Liver (tissue), 9 donors: Measurements from ENCODE around the gene CD160. TPM values are rescaled to one million over a fixed set of nuclear protein-coding genes. Genes with fewer than 3 reads are reported as not detected.

Source experiments
- DNase-seq: peaks from one replicate; pipeline ENCODE4 v3.0.0-alpha.2; 2017; ENCODE audit warnings: low spot score
- H3K27ac ChIP-seq, 2 donors: one replicate each; pipeline ENCODE4 v1.7.0; 2013; ENCODE audit warnings: inconsistent platforms in 2 of 2, low read length in 2 of 2, control low read depth in 1 of 2, low read depth in 1 of 2, mild to moderate bottlenecking in 1 of 2
- H3K27me3 ChIP-seq, 4 donors: one replicate each; pipeline versions ENCODE4 v1.6.1 to v1.7.0; 2013; ENCODE audit warnings: low read length in 3 of 4, inconsistent platforms in 1 of 4, mild to moderate bottlenecking in 1 of 4, moderate library complexity in 1 of 4; ENCODE audit not compliant: control insufficient read depth in 4 of 4, insufficient read depth in 4 of 4
- H3K36me3 ChIP-seq, 4 donors: one replicate each; pipeline versions ENCODE4 v1.6.1 to v1.7.0; 2013; ENCODE audit warnings: low read length in 3 of 4, mild to moderate bottlenecking in 3 of 4, low read depth in 1 of 4, moderate library complexity in 1 of 4; ENCODE audit not compliant: control insufficient read depth in 4 of 4, insufficient read depth in 3 of 4
- H3K4me1 ChIP-seq, 4 donors: one replicate each; pipeline versions ENCODE4 v1.6.1 to v1.7.0; 2013; ENCODE audit warnings: low read length in 3 of 4, mild to moderate bottlenecking in 3 of 4, moderate library complexity in 1 of 4; ENCODE audit not compliant: control insufficient read depth in 4 of 4, insufficient read depth in 4 of 4
- H3K4me3 ChIP-seq, 3 donors: one replicate each; pipeline versions ENCODE4 v1.6.1 to v1.7.0; 2013; ENCODE audit warnings: low read length in 3 of 3, control low read depth in 1 of 3, low read depth in 1 of 3, mild to moderate bottlenecking in 1 of 3
- H3K9ac ChIP-seq, 2 donors: one replicate each; pipeline ENCODE4 v1.7.0; 2013; ENCODE audit warnings: low read length in 2 of 2, mild to moderate bottlenecking in 2 of 2, moderate library complexity in 2 of 2, control low read depth in 1 of 2, low read depth in 1 of 2
- H3K9me3 ChIP-seq, 4 donors: one replicate each; pipeline versions ENCODE4 v1.6.1 to v1.7.0; 2013; ENCODE audit warnings: low read length in 3 of 4; ENCODE audit not compliant: control insufficient read depth in 4 of 4
- EGR1 ChIP-seq, 2 donors: IDR thresholded peaks; 2 replicates each; pipeline ENCODE4 v1.6.1; 2016 to 2018; ENCODE audit warnings: antibody characterized with exemption in 2 of 2, low read depth in 2 of 2
- FOXA1 ChIP-seq: IDR thresholded peaks from 2 replicates; pipeline ENCODE4 v1.6.1; 2016; ENCODE audit warnings: antibody characterized with exemption
- FOXA2 ChIP-seq: IDR thresholded peaks from 2 replicates; pipeline ENCODE4 v1.6.1; 2016; ENCODE audit warnings: antibody characterized with exemption
- GABPA ChIP-seq, 2 donors: IDR thresholded peaks in 1 of 2; conservative IDR thresholded peaks in 1 of 2; 2 replicates each; pipeline ENCODE4 v1.6.1; 2016; ENCODE audit warnings: antibody characterized with exemption in 2 of 2, mild to moderate bottlenecking in 1 of 2, moderate library complexity in 1 of 2
- HNF4A ChIP-seq, 2 donors: conservative IDR thresholded peaks; 2 replicates each; pipeline ENCODE4 v1.6.1; 2016; ENCODE audit warnings: antibody characterized with exemption in 2 of 2, mild to moderate bottlenecking in 2 of 2
- JUND ChIP-seq, 2 donors: IDR thresholded peaks; 2 replicates each; pipeline ENCODE4 v1.6.1; 2016; ENCODE audit warnings: antibody characterized with exemption in 2 of 2
- RAD21 ChIP-seq, 2 donors: IDR thresholded peaks; 2 replicates each; pipeline ENCODE4 v1.6.1; 2016; ENCODE audit warnings: antibody characterized with exemption in 2 of 2, mild to moderate bottlenecking in 2 of 2
- SP1 ChIP-seq: IDR thresholded peaks from 2 replicates; pipeline ENCODE4 v1.6.1; 2018; ENCODE audit warnings: antibody characterized with exemption, mild to moderate bottlenecking
- WGBS: extraction: QIAGEN DNeasy Blood & Tissue Kit; methylation state at CpG from one replicate; pipeline ENCODE4 v1.1.7; 2013; 5-methylcytosine and 5-hydroxymethylcytosine counted together
- polyA plus RNA-seq, 2 donors: library from polyadenylated mRNA; stranded (reverse) in 1 of 2; unstranded in 1 of 2; fragments of 200-250 nt in 1 of 2; fragments of >200 nt in 1 of 2; fragmentation: Nextera tagmentation in 1 of 2; extraction: Ambion mirVana in 1 of 2; gene quantifications; one replicate each; pipeline versions ENCODE4 v1.2.1 to v1.2.3, GENCODE V29; 2013 to 2015
- total RNA-seq, 2 donors: library from RNA; depleted of rRNA; stranded (reverse); fragments of >200 nt; gene quantifications; one replicate each; pipeline ENCODE4 v1.2.3, GENCODE V29; 2014
- TF ChIP-seq, protein P1 (sequence below): IDR thresholded peaks from 2 replicates; pipeline ENCODE4 v1.6.1; 2016; ENCODE audit warnings: antibody characterized with exemption
- TF ChIP-seq, protein P2 (sequence below): IDR thresholded peaks from 2 replicates; pipeline ENCODE4 v1.6.1; 2016; ENCODE audit warnings: antibody characterized with exemption
- TF ChIP-seq, protein P3 (sequence below): IDR thresholded peaks from 2 replicates; pipeline ENCODE4 v1.6.1; 2016; ENCODE audit warnings: antibody characterized with exemption
- TF ChIP-seq, protein P4 (sequence below): fragments of 150-350 bp; IDR thresholded peaks from 2 replicates; pipeline ENCODE4 v1.5.1; 2017; ENCODE audit warnings: improper control_type of control experiment, low read depth, low read length; ENCODE audit not compliant: missing input control
- donor health status: healthy.
- donor health status: healthy.
- donor health status: healthy.
- donor health status: healthy.
- donor health status: healthy.

Gene CD160
- total and polyA plus RNA-seq, 4 donors: 0.54 to 1.4 (median 1.1) TPM

DNA sequence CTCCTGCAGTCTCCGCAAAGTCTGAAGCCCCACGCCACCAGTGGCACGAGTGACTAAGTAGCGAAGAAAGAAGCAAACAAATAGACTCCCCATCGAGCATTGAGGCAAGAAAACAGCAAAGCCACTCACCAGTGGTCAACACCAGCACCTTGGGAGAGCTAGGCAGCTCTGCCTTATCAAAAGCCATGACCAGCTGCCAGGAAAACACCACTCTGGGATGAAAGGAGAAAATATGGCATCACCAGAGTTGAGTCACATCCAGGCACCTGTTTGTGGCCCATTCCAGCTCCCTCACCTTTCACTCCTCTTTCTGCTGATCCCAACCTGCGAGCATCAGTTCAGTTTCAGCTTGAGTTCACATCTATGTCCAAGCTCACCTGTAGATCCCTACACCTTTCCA is 29.4 kb upstream of the CD160 start:
- Histone ChIP-seq H3K27ac (no peak overlapping the region), H3K4me3 (no peak overlapping the region), H3K9me3 (no peaks in the 10 kb centered on the region), H3K36me3 (peaks cover 2 to 8% (median 3%) of the 10 kb centered on the region in 4 donors), H3K9ac (peak overlapping the region in 1 of 2 donors; percentile 33), H3K4me1 (peaks cover 8 to 24% (median 17%) of the 10 kb centered on the region in 4 donors), H3K27me3 (no peaks in the 10 kb centered on the region)
- TF ChIP-seq GABPA (IDR thresholded peaks at IDR 0.05 in 1 of 2, conservative IDR thresholded peaks at IDR 0.05 in 1 of 2) (no peak), FOXA2 (no peak), RAD21 (IDR thresholded peaks at IDR 0.05) (no peak), FOXA1 (no peak), EGR1 (IDR thresholded peaks at IDR 0.05; ENCODE audit: low read depth in 2 of 2) (no peak)
- TF ChIP-seq, protein P1, sequence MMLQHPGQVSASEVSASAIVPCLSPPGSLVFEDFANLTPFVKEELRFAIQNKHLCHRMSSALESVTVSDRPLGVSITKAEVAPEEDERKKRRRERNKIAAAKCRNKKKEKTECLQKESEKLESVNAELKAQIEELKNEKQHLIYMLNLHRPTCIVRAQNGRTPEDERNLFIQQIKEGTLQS: no peak
- TF ChIP-seq, protein P2, sequence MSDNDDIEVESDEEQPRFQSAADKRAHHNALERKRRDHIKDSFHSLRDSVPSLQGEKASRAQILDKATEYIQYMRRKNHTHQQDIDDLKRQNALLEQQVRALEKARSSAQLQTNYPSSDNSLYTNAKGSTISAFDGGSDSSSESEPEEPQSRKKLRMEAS: no peak
- TF ChIP-seq, protein P3, sequence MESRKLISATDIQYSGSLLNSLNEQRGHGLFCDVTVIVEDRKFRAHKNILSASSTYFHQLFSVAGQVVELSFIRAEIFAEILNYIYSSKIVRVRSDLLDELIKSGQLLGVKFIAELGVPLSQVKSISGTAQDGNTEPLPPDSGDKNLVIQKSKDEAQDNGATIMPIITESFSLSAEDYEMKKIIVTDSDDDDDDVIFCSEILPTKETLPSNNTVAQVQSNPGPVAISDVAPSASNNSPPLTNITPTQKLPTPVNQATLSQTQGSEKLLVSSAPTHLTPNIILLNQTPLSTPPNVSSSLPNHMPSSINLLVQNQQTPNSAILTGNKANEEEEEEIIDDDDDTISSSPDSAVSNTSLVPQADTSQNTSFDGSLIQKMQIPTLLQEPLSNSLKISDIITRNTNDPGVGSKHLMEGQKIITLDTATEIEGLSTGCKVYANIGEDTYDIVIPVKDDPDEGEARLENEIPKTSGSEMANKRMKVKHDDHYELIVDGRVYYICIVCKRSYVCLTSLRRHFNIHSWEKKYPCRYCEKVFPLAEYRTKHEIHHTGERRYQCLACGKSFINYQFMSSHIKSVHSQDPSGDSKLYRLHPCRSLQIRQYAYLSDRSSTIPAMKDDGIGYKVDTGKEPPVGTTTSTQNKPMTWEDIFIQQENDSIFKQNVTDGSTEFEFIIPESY: no peak
- WGBS: 93% methylated on average over 6 of the region's 6 CpGs
- no peak for DNase-seq

DNA sequence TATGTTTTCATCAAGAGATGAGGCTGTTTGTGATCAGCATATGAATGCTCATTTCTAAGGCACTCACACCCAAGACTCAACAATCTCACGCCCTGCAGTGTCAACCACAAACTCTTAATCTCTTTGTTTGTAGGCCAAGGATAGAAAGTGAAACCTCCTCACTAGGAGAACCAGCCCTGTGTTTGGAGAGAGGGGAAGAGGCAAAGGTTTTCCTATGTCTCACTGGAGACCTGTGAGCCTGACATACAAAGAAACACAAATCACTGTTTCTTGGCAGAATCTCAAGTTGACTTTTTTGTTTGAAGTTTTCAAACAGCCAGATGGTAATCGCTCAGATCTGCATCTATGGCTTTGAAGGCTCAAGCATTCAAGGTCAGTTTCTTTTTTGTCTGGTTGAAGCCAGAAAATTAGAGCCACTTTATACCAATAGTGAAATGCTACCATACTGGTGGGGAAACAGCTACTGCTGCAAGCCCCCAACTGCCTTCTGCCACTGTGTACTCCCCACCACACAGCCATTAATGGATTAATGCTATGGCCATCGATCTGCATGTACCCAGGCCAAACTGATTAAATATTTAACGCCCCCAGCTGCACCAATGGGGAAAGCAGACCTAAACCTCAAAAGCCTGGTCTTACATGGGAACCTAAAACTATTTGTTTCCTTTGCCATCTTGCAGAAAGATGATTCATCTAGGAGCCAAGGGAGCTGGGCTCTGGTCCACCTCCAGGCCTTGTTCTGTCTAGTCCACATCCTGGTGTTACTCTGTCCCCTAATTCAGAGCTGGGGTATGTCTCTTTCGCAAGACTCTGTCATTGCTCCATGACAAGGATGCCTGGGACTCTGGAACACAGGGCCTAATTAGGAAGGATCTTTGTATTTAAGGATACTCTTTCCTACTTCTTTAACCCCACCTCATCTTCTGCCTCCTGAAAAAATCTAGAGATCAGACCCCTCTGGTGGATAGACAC is 28.4 kb upstream of the CD160 start:
- Histone ChIP-seq H3K4me1 (peaks cover 8 to 24% (median 17%) of the 10 kb centered on the region in 4 donors), H3K27ac (peak overlapping the region; percentile 32 to 61), H3K36me3 (peaks cover 2 to 8% (median 3%) of the 10 kb centered on the region in 4 donors), H3K27me3 (no peaks in the 10 kb centered on the region), H3K9ac (peak overlapping the region in 1 of 2 donors; percentile 33), H3K9me3 (no peaks in the 10 kb centered on the region), H3K4me3 (no peak overlapping the region)
- TF ChIP-seq, protein P3: no peak
- peak; percentile 36 to 49 for TF ChIP-seq HNF4A (conservative IDR thresholded peaks at IDR 0.05)
- TF ChIP-seq, protein P4, sequence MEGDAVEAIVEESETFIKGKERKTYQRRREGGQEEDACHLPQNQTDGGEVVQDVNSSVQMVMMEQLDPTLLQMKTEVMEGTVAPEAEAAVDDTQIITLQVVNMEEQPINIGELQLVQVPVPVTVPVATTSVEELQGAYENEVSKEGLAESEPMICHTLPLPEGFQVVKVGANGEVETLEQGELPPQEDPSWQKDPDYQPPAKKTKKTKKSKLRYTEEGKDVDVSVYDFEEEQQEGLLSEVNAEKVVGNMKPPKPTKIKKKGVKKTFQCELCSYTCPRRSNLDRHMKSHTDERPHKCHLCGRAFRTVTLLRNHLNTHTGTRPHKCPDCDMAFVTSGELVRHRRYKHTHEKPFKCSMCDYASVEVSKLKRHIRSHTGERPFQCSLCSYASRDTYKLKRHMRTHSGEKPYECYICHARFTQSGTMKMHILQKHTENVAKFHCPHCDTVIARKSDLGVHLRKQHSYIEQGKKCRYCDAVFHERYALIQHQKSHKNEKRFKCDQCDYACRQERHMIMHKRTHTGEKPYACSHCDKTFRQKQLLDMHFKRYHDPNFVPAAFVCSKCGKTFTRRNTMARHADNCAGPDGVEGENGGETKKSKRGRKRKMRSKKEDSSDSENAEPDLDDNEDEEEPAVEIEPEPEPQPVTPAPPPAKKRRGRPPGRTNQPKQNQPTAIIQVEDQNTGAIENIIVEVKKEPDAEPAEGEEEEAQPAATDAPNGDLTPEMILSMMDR: no peak
- peak in 1 of 2 donors; percentile 37 for TF ChIP-seq JUND (IDR thresholded peaks at IDR 0.05)
- peak; percentile 7 for TF ChIP-seq SP1
- WGBS: 46% methylated on average over 5 of the region's 5 CpGs
- DNase-seq: no peak
